Suprapubic skin (tissue), 4 donors: Measurements from ENCODE around the gene EPN1.

Experiments used
- POLR2A ChIP-seq, 2 donors: fragments of 450-650 bp; IDR thresholded peaks; one replicate each; pipeline ENCODE4 v1.6.1; 2017; ENCODE audit warnings: antibody characterized with exemption in 2 of 2, mild to moderate bottlenecking in 2 of 2, moderate library complexity in 2 of 2
- POLR2AphosphoS5 ChIP-seq, 3 donors: sonication (generic); formaldehyde crosslinking; IDR thresholded peaks; one replicate each; pipeline ENCODE4 v1.6.1; 2017; ENCODE audit warnings: antibody characterized with exemption in 3 of 3

GRCh38 chr19:55646889-55647731 lies 27.9 kb upstream of the EPN1 start:
- TF ChIP-seq POLR2A (IDR thresholded peaks at IDR 0.05) = no peak
- TF ChIP-seq POLR2AphosphoS5 (IDR thresholded peaks at IDR 0.05) = no peak
